ENCODE results near the gene MOGAT2.

DNA sequence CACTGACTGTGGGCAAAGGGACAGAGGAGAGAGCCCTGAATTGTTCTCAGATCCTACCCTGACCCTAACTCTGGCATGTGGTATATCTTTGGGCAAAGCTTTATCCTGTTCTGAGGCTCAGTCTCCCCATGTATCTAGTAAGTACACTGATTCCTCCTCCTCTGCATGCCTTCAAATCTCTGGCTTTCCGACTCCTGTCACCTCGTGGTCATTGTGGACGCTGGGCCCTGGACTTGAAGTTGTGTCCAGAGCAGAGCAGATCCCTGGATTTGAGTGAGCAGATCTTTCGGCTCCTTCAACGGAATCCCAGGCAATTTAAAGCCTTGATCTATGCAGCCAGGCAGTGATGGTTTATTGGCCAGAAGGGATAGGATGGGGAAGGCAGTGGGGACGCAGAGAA, 3.0 kb downstream of the MOGAT2 start:
- TF ChIP-seq, protein P1, sequence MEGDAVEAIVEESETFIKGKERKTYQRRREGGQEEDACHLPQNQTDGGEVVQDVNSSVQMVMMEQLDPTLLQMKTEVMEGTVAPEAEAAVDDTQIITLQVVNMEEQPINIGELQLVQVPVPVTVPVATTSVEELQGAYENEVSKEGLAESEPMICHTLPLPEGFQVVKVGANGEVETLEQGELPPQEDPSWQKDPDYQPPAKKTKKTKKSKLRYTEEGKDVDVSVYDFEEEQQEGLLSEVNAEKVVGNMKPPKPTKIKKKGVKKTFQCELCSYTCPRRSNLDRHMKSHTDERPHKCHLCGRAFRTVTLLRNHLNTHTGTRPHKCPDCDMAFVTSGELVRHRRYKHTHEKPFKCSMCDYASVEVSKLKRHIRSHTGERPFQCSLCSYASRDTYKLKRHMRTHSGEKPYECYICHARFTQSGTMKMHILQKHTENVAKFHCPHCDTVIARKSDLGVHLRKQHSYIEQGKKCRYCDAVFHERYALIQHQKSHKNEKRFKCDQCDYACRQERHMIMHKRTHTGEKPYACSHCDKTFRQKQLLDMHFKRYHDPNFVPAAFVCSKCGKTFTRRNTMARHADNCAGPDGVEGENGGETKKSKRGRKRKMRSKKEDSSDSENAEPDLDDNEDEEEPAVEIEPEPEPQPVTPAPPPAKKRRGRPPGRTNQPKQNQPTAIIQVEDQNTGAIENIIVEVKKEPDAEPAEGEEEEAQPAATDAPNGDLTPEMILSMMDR (IDR thresholded peaks at IDR 0.05) = no peak
- TF ChIP-seq POLR2AphosphoS5 (IDR thresholded peaks at IDR 0.05) = no peak
- TF ChIP-seq POLR2A (IDR thresholded peaks at IDR 0.05) = no peak
